ENCODE results near the gene FAM107B.
A peak's percentile ranks its signal among the peaks of the same experiment; 100 is the strongest.
"Not testable (repeated sequence)": the region's sequence is repeated elsewhere in the genome, so short reads cannot be mapped to it uniquely, and the experiment has no call there.

Gene FAM107B

DNA sequence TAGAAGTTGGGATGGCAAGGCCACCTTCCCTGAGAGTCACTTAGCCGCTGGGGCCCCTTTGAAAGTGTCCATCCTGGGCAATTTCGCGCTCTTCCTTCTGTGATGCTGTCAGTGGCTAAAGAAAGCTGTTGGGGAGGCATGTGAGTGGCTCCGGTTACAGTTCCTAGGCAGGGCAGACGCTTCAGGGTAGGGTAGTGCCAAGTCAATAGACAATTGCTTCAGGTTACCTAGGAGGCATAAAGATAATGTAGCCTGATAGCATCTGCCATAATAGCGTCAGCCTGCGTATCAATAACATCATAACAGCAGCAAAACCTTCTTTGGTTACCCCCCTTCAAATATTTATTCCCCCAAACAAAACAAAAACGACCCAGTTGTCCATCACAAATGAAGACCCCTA lies at the start of gene FAM107B:
FAM107B (minus strand) TSS at position 101 of the 400 bp plus-strand sequence. CDS start 234 bp downstream, outside the sequence.
- no peak for DNase-seq

DNA sequence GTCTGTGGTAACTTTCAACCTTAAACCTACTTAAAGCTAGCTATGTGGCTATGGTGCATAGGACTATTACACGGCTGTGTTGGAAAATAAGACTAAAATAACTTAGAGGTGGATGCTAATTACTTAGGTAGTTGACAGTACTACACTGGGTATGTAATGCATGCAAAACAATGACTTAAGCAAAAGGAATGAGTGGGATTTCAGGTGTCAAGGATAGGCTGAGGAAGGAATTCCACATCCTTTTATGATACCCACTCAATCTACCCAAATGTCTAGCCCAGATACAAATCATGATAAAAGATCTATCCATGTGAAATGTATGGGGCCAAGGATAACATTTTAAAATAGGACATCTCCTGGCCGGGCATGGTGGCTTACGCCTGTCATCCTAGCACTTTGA lies 49.3 kb upstream of the FAM107B start:
- no peak for DNase-seq

DNA sequence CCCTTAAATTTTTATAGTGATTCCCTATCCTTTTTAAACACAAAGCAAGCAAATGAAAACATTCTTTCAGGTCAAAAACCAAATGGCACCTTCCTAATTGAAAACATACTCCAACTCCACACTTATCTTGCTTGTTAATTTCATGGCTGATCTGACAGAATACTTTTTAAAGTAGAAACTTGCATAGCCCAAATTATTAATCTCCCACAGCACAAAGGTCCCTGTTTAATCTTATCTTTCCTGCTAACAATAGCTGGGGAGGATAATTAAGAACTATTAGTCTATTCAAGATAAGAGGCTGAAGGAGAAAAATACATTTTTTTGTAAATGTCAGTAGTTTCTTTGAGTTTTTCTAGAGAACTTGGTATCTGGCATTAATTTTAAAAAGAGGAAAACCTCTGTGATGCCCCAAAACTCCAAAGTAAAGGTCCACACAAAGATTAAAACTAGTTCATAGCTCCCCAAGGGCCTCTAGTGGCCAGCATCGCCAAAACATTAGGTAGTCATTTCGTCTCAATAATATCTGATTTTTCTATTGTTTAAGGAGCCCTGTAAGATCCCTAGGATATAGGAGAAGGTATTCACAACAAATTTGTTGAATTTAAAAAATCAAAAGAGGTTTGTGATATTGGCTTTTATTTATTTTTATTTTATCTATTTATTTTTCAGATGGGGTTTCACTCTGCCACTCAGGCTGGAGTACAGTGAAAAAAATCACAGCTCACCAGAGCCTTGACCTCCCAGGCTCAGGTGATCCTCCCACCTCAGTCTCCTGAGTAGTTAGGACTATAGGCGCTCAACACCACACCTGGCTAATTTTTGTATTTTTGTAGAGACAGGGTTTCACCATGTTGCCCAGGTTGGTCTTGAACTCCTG lies 48.4 kb upstream of the FAM107B start:
- peak; percentile 42 for DNase-seq

GRCh38 chr10:14821635-14822375 lies 47.1 kb upstream of the FAM107B start:
- no peak for DNase-seq

- DNase-seq, result no peak
These were observed 46.1 kb upstream of the FAM107B start for GRCh38 chr10:14820775-14821154.

GRCh38 chr10:14820010-14820774 lies 45.5 kb upstream of the FAM107B start:
- DNase-seq, result no peak

DNA sequence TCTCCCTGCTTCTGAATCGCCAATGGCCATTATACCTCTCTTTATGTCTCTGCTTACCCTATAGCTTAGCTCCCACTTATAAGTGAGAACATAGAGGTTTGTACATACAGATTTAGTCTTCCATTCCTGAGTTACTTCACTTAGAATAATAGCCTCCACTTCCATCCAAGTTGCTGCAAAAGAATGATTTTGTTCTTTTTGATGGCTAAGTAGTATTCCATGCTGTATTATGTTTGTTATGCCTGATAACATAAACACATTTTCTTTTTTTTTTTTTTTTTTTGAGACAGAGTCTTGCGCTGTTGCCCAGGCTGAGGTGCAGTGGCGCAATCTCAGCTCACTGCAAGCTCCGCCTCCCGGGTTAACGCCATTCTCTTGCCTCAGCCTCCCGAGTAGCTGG lies 42.0 kb upstream of the FAM107B start:
- DNase-seq, result not testable (repeated sequence)

- no peak for DNase-seq
These were observed 41.0 kb upstream of the FAM107B start for GRCh38 chr10:14815681-14816080.

DNA sequence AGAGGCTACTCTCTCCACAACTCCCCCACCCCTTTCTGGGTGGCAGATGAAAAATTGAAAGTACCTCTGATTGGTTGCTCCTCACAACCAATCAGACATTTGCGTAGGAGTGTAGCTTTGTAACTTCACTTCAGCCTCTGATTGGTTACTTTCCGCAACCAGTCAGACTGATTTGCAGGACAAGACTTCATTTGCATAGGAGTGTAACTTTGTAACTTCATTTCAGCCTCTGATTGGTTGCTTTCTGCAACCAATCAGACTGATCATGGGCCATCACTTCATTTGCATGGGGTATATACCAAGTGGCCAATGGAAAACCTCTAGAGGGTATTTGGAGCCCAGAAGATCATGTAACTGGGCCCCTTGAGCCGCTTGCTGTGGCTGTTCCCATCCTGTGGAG lies 37.6 kb upstream of the FAM107B start:
- no peak for DNase-seq

- DNase-seq, result no peak
These were observed 36.6 kb upstream of the FAM107B start for GRCh38 chr10:14810969-14811953.

DNA sequence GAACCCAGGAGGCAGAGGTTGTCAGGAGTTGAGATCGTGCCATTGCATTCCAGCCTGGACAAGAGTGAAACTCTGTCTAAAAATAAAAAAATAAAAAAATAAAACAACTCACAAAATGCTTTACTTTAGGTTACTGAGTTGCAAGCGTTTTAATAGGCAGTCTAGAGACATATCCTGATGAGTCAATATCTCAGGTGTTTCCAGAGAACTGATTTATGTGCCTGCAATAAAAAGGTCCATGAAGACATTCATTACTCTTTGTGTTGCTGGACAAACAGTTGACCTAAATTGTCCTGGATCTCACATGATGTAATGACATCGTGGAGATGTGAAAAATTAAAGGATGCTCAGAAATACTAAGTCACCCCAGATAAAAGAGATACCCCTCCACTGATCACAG lies 31.6 kb upstream of the FAM107B start:
- DNase-seq, result no peak

- no peak for DNase-seq
These were observed 29.1 kb upstream of the FAM107B start for GRCh38 chr10:14803827-14804226.

DNA sequence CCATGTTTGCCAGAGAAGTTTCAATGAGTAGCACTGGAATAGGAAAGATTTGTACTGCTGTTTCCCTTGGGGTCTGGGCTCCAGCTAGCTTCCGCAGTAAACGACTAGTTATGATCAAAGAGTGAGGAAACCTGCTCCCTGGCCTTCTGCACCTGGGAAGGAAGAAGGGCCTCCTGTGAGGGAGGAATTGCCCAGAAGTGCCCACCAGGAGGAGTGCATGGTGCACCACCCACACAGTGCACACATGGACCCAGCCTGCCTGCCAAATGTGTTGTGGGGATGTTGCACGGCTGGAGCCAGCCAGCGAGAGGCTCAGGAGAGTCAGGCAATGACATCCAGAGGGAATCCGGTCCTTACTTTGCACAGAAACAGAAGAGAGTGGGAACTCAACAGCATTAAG lies 27.0 kb upstream of the FAM107B start:
- no peak for DNase-seq

GRCh38 chr10:14800397-14800796 lies 25.7 kb upstream of the FAM107B start:
- no peak for DNase-seq

- no peak for DNase-seq
These were observed 23.9 kb upstream of the FAM107B start for GRCh38 chr10:14798636-14799035.

DNA sequence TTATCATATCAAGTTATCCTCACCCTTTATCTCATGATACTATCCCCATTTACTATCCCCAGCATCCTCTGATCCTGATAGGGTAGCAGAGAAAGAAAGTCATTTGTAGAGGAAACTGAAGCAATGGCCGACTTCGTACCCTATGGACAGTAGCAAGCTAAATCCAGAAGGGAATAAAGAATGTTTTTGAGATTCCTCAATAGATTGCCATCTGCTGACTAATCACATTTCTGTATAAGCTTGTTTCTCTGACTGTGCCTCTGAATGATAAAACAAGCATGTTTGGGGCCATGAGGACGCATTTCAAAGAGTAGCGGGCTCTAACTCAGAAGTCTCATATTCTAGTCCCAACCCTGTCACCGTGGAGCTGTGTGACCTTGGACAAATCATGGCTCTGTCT lies 13.2 kb upstream of the FAM107B start:
- DNase-seq, result no peak

- no peak for DNase-seq
These were observed 9.9 kb upstream of the FAM107B start for GRCh38 chr10:14784459-14785055.

DNA sequence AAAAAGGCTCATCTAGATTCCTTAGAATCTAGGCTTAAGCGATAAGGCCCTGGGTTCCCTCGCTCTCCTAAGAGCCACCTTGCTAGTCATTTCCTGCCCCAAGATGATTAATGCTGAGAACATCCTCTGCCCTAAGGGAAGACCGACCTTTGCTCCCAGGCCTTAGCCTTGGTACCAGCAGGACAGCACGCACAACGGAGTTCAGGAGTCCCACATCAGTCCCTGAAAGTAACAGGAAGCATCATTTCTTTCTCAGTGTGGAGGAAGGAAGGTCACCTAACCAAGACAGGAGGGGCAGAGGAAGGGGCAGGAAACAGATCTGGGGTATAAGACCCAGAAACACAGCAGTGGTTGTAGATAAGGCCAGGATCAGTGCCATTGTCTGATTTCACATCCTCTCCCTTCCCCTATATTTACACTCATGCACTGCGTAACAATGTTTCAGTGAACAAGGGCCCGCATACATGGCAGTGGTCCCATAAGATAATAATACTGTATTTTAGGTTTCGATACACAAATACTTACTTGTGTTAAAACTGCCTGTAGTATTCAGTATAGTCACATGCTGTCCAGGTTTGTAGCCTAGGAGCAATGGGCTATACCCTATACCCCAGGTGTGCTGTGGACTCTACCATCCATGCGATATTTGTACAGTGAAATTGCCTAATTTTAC lies 8.1 kb upstream of the FAM107B start:
- DNase-seq, result no peak

GRCh38 chr10:14781763-14782162 lies 7.1 kb upstream of the FAM107B start:
- no peak for DNase-seq

DNA sequence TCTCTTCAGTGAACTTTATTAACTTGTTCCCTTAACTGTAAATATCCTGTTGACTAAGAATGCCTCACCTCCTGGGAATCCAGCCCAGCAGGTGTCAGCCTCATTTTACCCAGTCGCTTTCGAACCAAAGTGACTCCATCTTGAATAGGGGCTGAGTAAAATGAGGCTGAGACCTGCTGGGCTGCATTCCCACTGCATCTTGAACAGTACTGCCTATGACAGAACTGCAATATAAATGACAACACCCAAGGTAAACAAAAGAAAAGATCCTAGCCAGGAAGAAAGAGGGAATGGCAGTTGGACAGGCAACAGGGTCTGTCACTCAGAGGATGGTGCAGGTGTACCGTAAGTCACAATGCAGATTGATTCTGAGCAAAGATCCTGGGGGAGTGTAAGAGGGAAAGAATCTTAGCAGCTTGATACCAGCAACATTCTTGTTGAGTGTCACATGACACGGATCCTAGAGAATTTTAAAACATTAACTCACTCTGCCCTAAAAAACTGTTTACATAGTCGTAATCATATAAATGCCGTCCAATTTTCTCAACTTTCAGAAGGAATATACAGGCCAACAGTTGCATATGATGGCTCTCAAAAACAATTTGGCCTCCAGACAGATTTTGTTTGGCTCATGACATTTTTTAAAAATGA lies 4.4 kb upstream of the FAM107B start:
- DNase-seq, result no peak

DNA sequence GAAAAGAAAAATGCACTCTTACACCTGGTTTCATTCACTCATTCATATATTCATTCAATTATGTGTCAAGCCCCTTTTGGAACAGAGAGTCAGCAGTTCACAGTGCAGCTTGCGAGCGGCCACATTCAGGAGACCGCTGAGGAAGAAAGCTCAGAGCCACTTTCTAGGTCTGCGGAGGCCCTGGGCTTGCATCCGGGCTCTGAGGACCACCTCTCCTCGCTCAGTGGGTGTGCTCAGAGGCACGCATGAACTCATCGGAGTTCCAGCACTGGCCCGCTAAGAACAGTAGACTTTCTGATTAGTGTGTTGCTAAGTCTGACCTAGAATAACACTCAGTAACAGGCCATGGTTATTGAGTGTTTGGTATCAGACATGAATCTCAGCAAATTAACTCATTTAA lies 1.8 kb upstream of the FAM107B start:
- DNase-seq, result no peak

Data from CD4-positive, alpha-beta T cell treated with Interferon gamma for 1 hour (primary cell).